IPS DF 4.7 (cell line): Measurements from ENCODE around the gene HCRT.
"Not testable (repeated sequence)": the region's sequence is repeated elsewhere in the genome, so short reads cannot be mapped to it uniquely, and the experiment has no call there.

ENCODE experiments used
- DNase-seq: peaks from one replicate; pipeline ENCODE4 v3.0.0-alpha.2; 2013; ENCODE audit warnings: low spot score; ENCODE audit errors: extremely low read depth

HCRT gene

GRCh38 chr17:42141382-42141781 is 43.9 kb downstream of the HCRT start:
- DNase-seq = no peak

GRCh38 chr17:42140690-42141089 is 44.6 kb downstream of the HCRT start:
- DNase-seq = not testable (repeated sequence)

- DNase-seq = no peak
Measured at GRCh38 chr17:42138749-42139492, 46.3 kb downstream of the HCRT start.

GRCh38 chr17:42136654-42137051 is 48.6 kb downstream of the HCRT start:
- no peak for DNase-seq

- no peak for DNase-seq
Measured at GRCh38 chr17:42135664-42136653, 49.3 kb downstream of the HCRT start.

GRCh38 chr17:42135151-42135550 is 50.1 kb downstream of the HCRT start:
- DNase-seq = no peak
